ENCODE measurements around the gene SERPINB1. TPM values are rescaled to one million over a fixed set of nuclear protein-coding genes. Genes with fewer than 3 reads are reported as not detected.

The SERPINB1 gene
- total RNA-seq, 4 donors from 2014 or later: 24.8 to 79.0 (median 45.4) TPM

- 76 to 100% methylated on average over 1 to 2 of the region's 2 CpGs for WGBS, 2 donors (ENCODE audit: low coverage in 1 of 2)
- TF ChIP-seq POLR2AphosphoS5 (IDR thresholded peaks at IDR 0.05): no peak
- no peak for TF ChIP-seq POLR2A (IDR thresholded peaks at IDR 0.05)
- no peak for TF ChIP-seq EP300 (IDR thresholded peaks at IDR 0.05)
- TF ChIP-seq CTCF (IDR thresholded peaks at IDR 0.05): no peak
- ATAC-seq: no peak
These were observed 15.5 kb downstream of the SERPINB1 start for GRCh38 chr6:2826131-2826530.

GRCh38 chr6:2823104-2823850 lies 18.4 kb downstream of the SERPINB1 start:
- Histone ChIP-seq H3K9me3 (no peaks in the 10 kb centered on the region), H3K27ac (no peak overlapping the region), H3K36me3 (no peaks in the 10 kb centered on the region), H3K27me3 (no peaks in the 10 kb centered on the region), H3K4me3 (no peak overlapping the region), H3K4me1 (peaks cover 0 to 14% (median 8%) of the 10 kb centered on the region in 3 donors)
- no peak for ATAC-seq
- no peak for TF ChIP-seq CTCF (IDR thresholded peaks at IDR 0.05)
- TF ChIP-seq POLR2AphosphoS5 (IDR thresholded peaks at IDR 0.05): no peak
- TF ChIP-seq POLR2A (IDR thresholded peaks at IDR 0.05): no peak
- TF ChIP-seq EP300 (IDR thresholded peaks at IDR 0.05): no peak
- WGBS, 2 donors (ENCODE audit: low coverage in 1 of 2): 86 to 91% methylated on average over 4 to 7 of the region's 7 CpGs

More at GRCh38 chr6:2826131-2826530, 15.5 kb downstream of the SERPINB1 start:
- H3K4me3 ChIP-seq: no peak overlapping the region
- no peaks in the 10 kb centered on the region for H3K9me3 ChIP-seq
- H3K27ac ChIP-seq: no peak overlapping the region
- H3K36me3 ChIP-seq: no peaks in the 10 kb centered on the region
- H3K27me3 ChIP-seq: no peaks in the 10 kb centered on the region
- H3K4me1 ChIP-seq: no peaks in the 10 kb centered on the region

GRCh38 chr6:2821554-2821953 lies 20.1 kb downstream of the SERPINB1 start:
- H3K4me3 ChIP-seq: no peak overlapping the region
- ATAC-seq: no peak
- TF ChIP-seq POLR2A (IDR thresholded peaks at IDR 0.05) (no peak), CTCF (IDR thresholded peaks at IDR 0.05) (no peak), POLR2AphosphoS5 (IDR thresholded peaks at IDR 0.05) (no peak), EP300 (IDR thresholded peaks at IDR 0.05) (no peak)
- H3K36me3 ChIP-seq: no peaks in the 10 kb centered on the region
- H3K4me1 ChIP-seq: peaks cover 0 to 24% (median 8%) of the 10 kb centered on the region in 3 donors
- no peak overlapping the region for H3K27ac ChIP-seq
- no peaks in the 10 kb centered on the region for H3K27me3 ChIP-seq
- WGBS, 2 donors (ENCODE audit: low coverage in 1 of 2): 90 to 94% methylated on average over 3 of the region's 3 CpGs
- H3K9me3 ChIP-seq: no peaks in the 10 kb centered on the region

GRCh38 chr6:2820415-2820814 lies 21.2 kb downstream of the SERPINB1 start:
- Histone ChIP-seq H3K27ac (no peak overlapping the region), H3K4me1 (peaks cover 0 to 24% (median 8%) of the 10 kb centered on the region in 3 donors), H3K36me3 (no peaks in the 10 kb centered on the region), H3K9me3 (peaks cover 0 to 11% (median 0%) of the 10 kb centered on the region in 3 donors), H3K27me3 (no peaks in the 10 kb centered on the region), H3K4me3 (no peak overlapping the region)
- WGBS, 2 donors (ENCODE audit: low coverage in 1 of 2): 82 to 100% methylated on average over 1 to 2 of the region's 2 CpGs
- no peak for ATAC-seq
- no peak for TF ChIP-seq POLR2AphosphoS5 (IDR thresholded peaks at IDR 0.05)
- TF ChIP-seq EP300 (IDR thresholded peaks at IDR 0.05): no peak
- no peak for TF ChIP-seq CTCF (IDR thresholded peaks at IDR 0.05)
- TF ChIP-seq POLR2A (IDR thresholded peaks at IDR 0.05): no peak

GRCh38 chr6:2819978-2820377 lies 21.7 kb downstream of the SERPINB1 start:
- no peak for ATAC-seq
- no peak overlapping the region for H3K4me3 ChIP-seq
- H3K4me1 ChIP-seq: peaks cover 0 to 24% (median 8%) of the 10 kb centered on the region in 3 donors
- H3K9me3 ChIP-seq: peaks cover 0 to 13% (median 0%) of the 10 kb centered on the region in 3 donors
- WGBS, 2 donors (ENCODE audit: low coverage in 1 of 2): 62 to 68% methylated on average over 6 to 7 of the region's 7 CpGs
- TF ChIP-seq CTCF (IDR thresholded peaks at IDR 0.05): no peak
- no peak for TF ChIP-seq POLR2AphosphoS5 (IDR thresholded peaks at IDR 0.05)
- TF ChIP-seq EP300 (IDR thresholded peaks at IDR 0.05): no peak
- TF ChIP-seq POLR2A (IDR thresholded peaks at IDR 0.05): no peak
- H3K27me3 ChIP-seq: no peaks in the 10 kb centered on the region
- no peak overlapping the region for H3K27ac ChIP-seq
- no peaks in the 10 kb centered on the region for H3K36me3 ChIP-seq

Data from gastroesophageal sphincter (tissue), 4 donors.